ENCODE results near the gene NECAP2. TPM values are rescaled to one million over a fixed set of nuclear protein-coding genes. Genes with fewer than 3 reads are reported as not detected.
A peak's percentile ranks its signal among the peaks of the same experiment; 100 is the strongest.

The NECAP2 gene
- total and polyA plus RNA-seq, 10 of the 15 experiments (the other 5 are each of a cell fraction or from before 2014, with no cell fraction given) = 16.3 to 98.0 (median 57.4) TPM

DNA sequence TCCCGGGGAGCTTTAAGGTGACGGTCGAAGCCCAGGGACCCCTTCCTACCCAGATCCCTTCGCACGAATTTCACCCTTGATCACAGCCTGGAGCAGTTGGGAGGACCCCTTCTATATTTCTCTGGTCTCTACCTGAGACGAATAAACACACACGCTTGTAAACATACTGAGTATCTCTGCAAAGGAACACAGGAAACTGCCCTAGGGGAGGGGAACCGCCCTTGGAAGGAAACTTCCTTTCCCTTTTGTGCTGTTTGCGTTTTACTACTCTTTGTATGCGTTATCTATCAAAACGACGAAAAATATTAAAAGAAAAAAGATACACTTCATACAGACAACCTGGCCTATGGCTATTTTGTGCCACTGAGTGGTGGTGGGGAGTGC lies 750 bp downstream of the NECAP2 start (continued):
- TF ChIP-seq FOXK2 (IDR thresholded peaks at IDR 0.05) (no peak), SRF (IDR thresholded peaks at IDR 0.05; ENCODE audit: low read depth in 2 of 2, low read length in 2 of 2) (no peak), ZNF217 (IDR thresholded peaks at IDR 0.05) (no peak), ZZZ3 (IDR thresholded peaks at IDR 0.05; ENCODE audit: control insufficient read depth, insufficient read length, low read depth) (no peak), TBL1XR1 (IDR thresholded peaks at IDR 0.05; ENCODE audit: low read depth, low read length) (no peak), MTA3 (IDR thresholded peaks at IDR 0.05; ENCODE audit: borderline replicate concordance, low read length) (0 out of 2 replicates have a peak, but pooled peaks have one; percentile 50)
- TF ChIP-seq, protein P1, sequence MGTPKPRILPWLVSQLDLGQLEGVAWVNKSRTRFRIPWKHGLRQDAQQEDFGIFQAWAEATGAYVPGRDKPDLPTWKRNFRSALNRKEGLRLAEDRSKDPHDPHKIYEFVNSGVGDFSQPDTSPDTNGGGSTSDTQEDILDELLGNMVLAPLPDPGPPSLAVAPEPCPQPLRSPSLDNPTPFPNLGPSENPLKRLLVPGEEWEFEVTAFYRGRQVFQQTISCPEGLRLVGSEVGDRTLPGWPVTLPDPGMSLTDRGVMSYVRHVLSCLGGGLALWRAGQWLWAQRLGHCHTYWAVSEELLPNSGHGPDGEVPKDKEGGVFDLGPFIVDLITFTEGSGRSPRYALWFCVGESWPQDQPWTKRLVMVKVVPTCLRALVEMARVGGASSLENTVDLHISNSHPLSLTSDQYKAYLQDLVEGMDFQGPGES (IDR thresholded peaks at IDR 0.05) = no peak

DNA sequence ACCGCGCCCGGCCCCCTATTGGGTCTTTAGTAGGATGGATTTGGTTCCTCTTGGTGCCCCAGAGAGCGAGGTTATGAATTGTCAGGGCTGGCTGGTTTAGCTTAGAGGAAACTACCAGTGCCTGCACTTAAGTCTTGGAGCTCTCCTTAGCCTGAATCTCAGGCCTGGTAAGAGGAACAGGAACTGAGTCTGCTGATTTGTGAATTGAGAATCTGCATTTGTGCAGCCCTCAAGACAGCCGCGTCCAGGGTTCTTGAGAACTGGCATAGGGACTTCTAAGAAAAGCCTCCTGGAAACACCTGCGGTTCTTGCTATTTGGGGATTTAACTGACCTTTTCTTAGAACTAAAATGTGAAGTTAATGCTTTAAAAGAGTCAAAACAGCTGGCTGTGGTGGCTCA lies 1.7 kb downstream of the NECAP2 start:
- peaks cover 4 to 11% of the 10 kb centered on the region in 2 experiments; a peak in 3 of 4 replicates for H3K36me3 ChIP-seq (ENCODE audit: control insufficient read depth in 2 of 2, insufficient read depth in 2 of 2, low read length in 1 of 2)
- no TSS peak for BruUV-seq (replicated peaks)
- no peaks in the 10 kb centered on the region for H3K27me3 ChIP-seq (replicated peaks in 1 of 2; ENCODE audit: control insufficient read depth in 2 of 2, insufficient read depth in 2 of 2, low read length in 1 of 2)
- TF ChIP-seq POLR2AphosphoS5 (IDR thresholded peaks at IDR 0.05; ENCODE audit: low read length) = 0 out of 2 replicates have a peak, but pooled peaks have one; percentile 15
- TF ChIP-seq STAT3 (IDR thresholded peaks at IDR 0.05; ENCODE audit: low read depth, low read length) = no peak
- TF ChIP-seq SPI1 (IDR thresholded peaks at IDR 0.05; ENCODE audit: borderline replicate concordance, insufficient read depth, low read depth, low read length) = peak; percentile 68; the same call in 1 of the 2 replicates
- ChIA-PET SMC1A (ENCODE audit: uncharacterized antibody, unreplicated experiment) (interaction anchor here (4.6 kb wide), 1 partner anchor 8 kb away, joined by 30 read pairs; no protein-coding TSS in a partner anchor), CTCF (interaction anchor here (0.8 to 6.9 kb wide), 6 partner anchors 9 to 344 kb away, joined by 3 to 50 read pairs (median 6); no protein-coding TSS in a partner anchor), RAD21 (ENCODE audit: unreplicated experiment) (interaction anchor here (1.0 to 2.9 kb wide), 4 partner anchors 9 to 78 kb away, joined by 3 to 9 read pairs (median 4); no protein-coding TSS in a partner anchor), POLR2A (interaction anchor here (0.5 to 1.1 kb wide), 3 partner anchors 59 to 79 kb away, joined by 3 to 4 read pairs (median 3); no protein-coding TSS in a partner anchor)
- no peaks in the 10 kb centered on the region for H3K9me3 ChIP-seq (replicated peaks; ENCODE audit: control insufficient read depth, insufficient read depth, low read length)
- H3K4me2 ChIP-seq (ENCODE audit: control insufficient read depth, insufficient read depth) = peak overlapping the region; percentile 70
- no peak for DNase-seq (ENCODE audit: low read depth, low spot score)
- H3K27ac ChIP-seq (ENCODE audit: control insufficient read depth, insufficient read depth) = 0 out of 2 replicates have a peak overlapping the region, but pooled peaks have one; percentile 13
- no peak for FAIRE-seq
- H4K20me1 ChIP-seq (ENCODE audit: control insufficient read depth, insufficient read depth) = no peaks in the 10 kb centered on the region
- peak overlapping the region; percentile 47 for H3K9ac ChIP-seq (ENCODE audit: control insufficient read depth, insufficient read depth, low read length)
- H3K79me2 ChIP-seq (ENCODE audit: control insufficient read depth, insufficient read depth, low read length) = peaks cover 41% of the 10 kb centered on the region
- peaks cover 18% of the 10 kb centered on the region; the same call in 1 of the 2 replicates for H3K4me1 ChIP-seq (ENCODE audit: control insufficient read depth, insufficient read depth, low read length)
- H2AFZ ChIP-seq (ENCODE audit: control insufficient read depth, low read depth, low read length) = no peak overlapping the region
- intact Hi-C loops (cut with micrococcal nuclease; ENCODE audit: unreplicated experiment) (loop anchor here (5.0 to 10.0 kb wide), 3 partner anchors 55 to 513 kb away; partner anchors contain the start of gene RNU1-1), in situ Hi-C loops (cut with MboI) (no loop called here)
- 3% methylated on average over 7 of the region's 7 CpGs for WGBS (ENCODE audit: insufficient coverage, insufficient replicate concordance, low lambda C conversion rate, missing lambda C conversion rate)
- ATAC-seq = peak; percentile 8; the same call in 1 of the 3 replicates
- H3K4me3 ChIP-seq = peak overlapping the region; percentile 90; the same call in 1 of the 2 replicates

All from GM12878 (cell line).